Activated T-helper 1 cell treated with anti-CD3 and anti-CD28 coated beads, Interleukin-2, amount 50 U/mL, for 16 hours (primary cell): Measurements from ENCODE around the gene YEATS4.

Source experiments
- DNase-seq, 2 donors: peaks; one replicate each; pipeline ENCODE4 v3.0.0-alpha.2; 2020; ENCODE audit warnings: low read depth in 1 of 2, low spot score in 1 of 2

The YEATS4 gene

DNA sequence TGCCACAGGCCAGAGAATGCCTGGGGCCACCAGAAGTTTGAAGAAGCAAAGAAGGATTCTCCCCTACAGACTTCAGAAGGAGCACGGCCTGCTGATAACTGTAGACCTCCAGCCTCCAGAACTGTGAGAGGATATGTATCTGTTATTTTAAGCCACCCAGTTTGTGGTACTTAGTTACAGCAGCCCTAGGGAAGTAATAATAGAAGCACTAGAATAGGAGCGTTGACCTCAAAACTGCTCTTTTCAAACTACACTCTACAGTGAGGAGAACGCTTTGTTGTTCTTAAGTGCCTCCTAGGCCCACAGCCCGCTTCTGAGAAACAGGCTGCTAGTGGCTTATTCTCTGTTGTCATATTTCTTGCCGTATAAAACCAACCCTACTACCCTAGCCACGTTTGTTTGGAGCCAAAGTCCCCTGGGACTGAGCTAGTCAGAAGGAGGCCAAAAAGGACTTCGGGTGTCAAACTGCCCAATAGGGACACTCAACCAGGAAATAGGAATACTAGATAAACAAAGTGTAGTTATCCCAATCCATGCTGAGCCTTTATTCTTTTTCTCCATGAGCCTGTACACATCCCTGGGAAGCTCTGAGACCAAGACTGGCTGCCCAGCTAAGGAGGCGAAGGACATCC, 72.2 kb downstream of the YEATS4 start:
- DNase-seq, result no peak

DNA sequence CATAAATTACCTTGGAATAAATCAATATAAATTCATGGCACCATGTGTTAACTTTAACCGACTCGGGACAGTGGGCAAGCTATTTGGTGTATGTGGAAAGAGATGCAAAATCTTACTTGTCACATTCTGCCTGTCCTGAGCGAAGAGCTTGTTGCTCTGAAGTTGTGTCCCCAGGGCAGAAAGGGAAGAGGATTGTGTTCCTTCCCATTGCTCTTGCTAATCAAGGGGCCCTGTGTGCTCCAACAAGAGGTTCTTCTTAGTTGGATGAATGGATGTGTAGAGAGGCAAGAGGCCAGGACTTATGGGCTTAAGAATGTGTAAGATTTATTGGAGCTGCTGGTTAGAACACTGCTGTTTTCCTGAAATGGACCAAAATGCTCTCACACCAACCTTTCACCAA, 74.1 kb downstream of the YEATS4 start:
- DNase-seq, result no peak

DNA sequence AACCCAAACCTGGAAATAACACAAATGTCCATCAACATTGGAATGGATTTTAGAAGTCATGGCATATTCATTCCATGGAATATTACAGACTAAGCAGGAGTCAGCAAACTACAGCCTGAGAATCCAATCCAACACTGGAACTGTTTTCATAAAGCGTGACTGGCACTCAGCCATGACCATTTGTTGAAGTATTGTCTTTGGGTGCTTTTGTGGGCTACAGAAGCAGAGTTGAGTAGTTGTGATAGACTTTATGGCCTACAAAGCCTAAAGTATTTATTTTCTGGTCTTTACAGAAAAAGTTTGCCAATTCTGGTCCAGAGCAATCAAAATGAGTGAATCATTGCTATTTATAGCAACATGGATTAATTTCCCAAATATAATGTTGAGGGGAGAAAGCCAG, 76.1 kb downstream of the YEATS4 start:
- no peak for DNase-seq

DNA sequence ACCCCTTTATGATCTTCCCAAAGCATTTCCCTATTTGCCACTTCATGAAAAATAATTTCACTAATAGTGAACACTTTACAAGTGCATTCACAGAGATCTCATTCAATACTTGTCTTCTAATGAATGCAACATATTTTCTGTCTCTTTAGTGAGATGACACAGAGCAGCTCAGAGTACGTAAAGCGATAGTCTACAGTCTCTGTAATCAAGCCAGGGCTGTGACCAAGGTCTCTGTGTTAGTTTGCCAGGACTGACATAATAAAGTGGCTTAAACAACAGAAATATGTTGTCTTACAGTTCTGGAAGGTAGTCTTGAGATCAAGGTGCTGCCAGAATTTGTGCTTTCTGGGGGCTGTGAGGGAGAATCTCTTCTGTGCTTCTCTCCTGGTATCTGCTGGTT, 77.5 kb downstream of the YEATS4 start:
- DNase-seq, result no peak

DNA sequence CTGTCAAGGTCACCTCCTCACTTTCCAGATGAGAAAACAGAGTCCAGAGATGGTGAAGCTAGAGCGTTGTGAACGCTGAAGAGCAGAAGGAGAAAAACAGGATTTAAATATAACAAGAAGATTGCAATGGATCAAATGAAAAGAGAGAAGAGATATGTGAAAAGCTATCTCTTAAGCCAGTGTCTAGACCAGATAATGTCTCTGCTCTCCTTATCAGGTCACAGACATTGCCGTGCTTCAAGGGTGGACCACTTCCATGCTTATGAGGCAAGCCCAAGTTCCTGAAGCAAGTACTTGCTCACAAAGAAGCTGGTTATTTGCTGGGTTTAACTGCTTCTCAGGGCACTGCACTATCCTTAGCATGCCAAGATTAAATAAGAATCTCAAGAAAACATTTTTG, 79.0 kb downstream of the YEATS4 start:
- DNase-seq, result no peak

DNA sequence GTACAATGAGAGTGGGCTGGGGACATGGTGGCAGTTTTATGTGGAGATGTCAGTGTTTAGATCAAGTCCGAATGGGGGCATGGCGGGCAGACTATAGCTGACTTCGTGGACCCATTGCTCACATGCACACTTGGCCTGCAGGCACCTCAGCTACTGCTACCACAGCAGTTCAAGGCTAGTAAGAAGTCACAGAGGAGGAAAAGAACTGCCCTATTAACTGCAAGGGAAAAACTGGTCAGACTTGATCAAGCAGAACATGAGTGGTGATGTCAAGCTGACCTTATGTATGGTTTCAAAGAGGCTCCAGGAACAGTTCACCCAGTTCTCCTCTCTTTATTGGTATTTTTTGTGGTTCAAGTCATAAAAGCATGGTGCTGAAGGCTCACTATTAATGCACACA, 80.5 kb downstream of the YEATS4 start:
- DNase-seq, result no peak
